GM12801 (cell line): ENCODE data around the gene PDE4B.

Source experiments
- TF ChIP-seq, protein P1 (sequence below): IDR thresholded peaks from one replicate; pipeline ENCODE4 v1.5.1; 2011; ENCODE audit warnings: control low read depth; ENCODE audit not compliant: insufficient read length; ENCODE audit errors: extremely low read depth

PDE4B gene

DNA sequence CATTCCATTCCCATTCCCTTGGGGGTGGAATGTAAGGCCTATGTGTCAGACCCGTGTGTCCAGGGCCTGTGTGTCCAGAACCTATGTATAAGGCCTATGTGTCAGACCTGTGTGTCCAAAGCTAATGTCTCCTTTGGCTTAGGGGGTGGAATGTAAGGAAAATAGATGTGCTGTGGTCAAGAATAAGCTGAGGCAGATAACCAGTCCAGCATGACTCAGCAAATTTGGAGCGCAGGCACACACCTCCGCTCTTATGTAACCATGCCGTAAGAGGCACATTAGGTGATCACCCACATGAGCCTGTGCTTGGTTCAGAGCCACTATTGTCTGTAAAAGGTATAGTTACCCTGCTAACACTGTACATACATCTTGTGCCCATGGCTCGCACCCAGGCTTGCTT, 590.5 kb downstream of the PDE4B start:
- TF ChIP-seq, protein P1, sequence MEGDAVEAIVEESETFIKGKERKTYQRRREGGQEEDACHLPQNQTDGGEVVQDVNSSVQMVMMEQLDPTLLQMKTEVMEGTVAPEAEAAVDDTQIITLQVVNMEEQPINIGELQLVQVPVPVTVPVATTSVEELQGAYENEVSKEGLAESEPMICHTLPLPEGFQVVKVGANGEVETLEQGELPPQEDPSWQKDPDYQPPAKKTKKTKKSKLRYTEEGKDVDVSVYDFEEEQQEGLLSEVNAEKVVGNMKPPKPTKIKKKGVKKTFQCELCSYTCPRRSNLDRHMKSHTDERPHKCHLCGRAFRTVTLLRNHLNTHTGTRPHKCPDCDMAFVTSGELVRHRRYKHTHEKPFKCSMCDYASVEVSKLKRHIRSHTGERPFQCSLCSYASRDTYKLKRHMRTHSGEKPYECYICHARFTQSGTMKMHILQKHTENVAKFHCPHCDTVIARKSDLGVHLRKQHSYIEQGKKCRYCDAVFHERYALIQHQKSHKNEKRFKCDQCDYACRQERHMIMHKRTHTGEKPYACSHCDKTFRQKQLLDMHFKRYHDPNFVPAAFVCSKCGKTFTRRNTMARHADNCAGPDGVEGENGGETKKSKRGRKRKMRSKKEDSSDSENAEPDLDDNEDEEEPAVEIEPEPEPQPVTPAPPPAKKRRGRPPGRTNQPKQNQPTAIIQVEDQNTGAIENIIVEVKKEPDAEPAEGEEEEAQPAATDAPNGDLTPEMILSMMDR = no peak

DNA sequence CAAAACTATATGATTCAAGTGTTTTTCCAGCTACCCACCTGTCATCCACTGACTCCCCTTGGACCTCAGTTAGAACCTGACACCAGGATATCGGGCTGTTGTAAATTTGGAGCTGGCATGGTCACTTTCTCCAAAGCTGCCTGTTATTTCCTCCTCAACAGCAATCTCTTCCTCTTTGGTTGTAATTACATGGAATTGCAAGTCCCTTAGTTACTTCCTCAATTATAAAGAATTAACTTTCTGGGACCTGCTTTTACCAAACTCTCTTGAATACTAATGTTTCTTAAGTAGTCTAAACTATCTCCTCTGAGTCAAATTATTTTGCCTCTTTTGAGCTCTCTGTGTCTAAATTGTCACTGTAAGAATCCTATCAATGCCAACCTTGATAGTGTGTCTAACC, 590.9 kb downstream of the PDE4B start:
- TF ChIP-seq, protein P1 = no peak

DNA sequence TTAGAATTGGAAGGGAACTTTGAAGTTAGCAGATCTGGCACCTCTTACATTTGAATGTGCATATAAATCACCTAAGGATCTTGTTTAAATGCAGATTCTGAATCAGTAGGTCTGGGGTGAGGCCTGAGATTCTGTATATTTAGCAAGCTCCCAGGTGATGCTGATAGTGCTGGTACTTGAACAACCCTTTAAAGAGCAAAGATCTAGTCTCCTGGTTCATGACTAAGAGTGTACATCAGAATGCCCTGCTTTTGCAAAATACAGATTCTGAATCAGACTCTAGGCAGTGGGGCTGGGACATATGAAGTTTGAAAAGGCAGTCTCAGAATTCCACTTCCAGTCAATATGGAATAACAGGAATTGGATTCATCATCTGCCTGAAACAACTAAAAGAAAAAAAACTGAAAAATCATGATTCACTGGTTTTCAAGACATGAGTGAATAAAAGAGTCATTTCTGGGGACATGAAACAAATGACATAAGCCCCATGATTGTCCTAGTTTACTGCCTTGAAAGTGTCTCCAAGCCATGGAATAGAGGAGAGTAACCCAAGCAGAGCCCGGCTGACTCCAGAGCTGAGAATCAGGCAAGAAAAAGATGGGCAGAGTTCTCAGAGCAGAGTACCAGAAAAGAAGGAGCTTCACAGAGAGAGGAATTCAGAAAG, 591.7 kb downstream of the PDE4B start:
- TF ChIP-seq, protein P1 = no peak

DNA sequence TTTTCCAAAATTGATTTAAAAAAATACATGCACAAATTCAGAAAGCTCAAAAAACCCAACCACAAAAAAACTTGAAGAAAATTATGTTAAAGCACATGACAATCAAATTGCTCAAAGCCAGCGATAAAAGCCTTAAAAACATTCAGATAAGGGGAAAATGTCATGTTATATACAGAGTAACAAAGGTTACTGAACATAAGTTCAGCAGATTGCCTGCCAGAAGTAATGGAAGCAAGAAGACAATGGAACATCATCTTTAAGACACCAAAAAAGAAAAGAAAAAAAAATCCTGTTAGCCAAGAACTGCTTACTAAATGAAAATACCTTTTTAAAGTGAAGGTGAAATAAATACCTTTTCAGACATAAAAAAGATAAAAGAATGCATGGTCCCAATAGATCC, 594.0 kb downstream of the PDE4B start:
- TF ChIP-seq, protein P1 = no peak

DNA sequence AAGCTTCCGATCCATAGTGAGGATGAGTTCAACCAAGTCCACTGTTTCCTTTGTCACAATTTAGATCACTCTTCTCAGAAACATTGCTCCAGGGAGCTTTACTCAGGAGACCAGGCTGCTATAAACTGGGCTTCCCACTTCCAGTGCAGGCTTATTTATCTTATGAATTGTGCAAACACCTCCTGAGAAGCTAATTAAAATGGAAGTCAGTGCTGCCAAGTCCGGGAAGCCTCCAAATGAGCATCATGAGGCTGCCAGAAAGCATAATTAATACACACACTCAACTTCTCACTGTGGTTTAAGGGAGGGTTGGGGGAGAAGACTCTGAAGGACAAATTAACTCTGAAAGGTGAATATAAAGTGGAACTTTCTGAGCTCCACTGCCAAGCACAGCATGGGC, 596.2 kb downstream of the PDE4B start:
- TF ChIP-seq, protein P1 = no peak

DNA sequence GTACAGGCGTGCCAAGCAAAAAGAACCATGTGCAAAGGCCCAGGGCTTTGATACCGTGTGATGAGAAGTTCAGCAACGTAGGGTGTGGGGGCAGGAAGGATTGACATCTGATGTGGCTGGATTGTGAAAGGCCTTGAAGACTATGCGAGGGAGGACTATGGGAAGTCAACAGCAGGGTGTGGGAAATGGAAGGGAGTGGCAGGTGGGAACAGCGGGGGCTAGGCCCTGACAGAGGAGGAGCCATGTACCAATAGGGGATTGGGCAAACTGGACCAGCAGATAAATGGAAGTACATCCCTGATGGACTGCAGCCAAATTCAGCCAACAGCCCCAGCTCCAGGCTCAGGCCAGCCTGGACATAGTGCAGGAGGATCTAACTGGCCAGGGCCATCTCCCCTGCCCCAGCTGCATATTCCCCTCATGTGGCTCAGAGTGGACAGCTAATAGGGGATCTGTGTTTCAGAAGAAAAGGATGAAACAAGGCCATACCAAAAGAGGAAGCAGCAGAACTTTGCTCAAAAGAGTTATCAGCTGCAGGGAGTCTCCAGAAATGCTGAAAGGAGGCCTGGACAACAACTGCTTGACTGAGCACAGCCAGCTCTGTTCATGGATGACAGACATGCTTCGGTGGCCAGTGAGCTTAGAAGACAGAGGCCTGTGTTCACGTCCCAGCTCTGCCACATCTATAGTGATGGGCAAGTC, 601.0 kb downstream of the PDE4B start:
- TF ChIP-seq, protein P1 = no peak

DNA sequence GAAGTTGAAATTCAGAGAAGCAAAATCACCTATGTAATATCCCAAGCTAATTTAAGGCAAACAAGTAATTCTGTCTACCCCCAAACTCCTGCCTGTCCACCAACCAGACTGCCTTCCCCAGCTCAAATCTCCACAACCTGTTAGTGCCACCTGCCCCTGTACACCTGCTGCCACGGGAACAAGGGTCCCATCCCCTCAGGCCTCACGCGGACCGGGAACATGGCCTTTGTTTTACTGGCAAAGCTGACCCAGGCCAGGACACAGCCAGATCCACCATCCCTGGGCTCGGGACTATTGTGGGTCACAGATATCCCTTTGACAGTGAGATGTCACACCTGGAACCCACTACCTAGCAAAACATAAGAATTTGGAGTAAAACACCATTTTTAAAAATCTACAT, 601.9 kb downstream of the PDE4B start:
- TF ChIP-seq, protein P1 = no peak
